H1 (cell line): Measurements from ENCODE around the gene TBC1D10A. TPM values are rescaled to one million over a fixed set of nuclear protein-coding genes. Genes with fewer than 3 reads are reported as not detected.
A peak's percentile ranks its signal among the peaks of the same experiment; 100 is the strongest.

Experiments used
- CTCF ChIA-PET: fragments of 300-600 bp; sonication (Branson Sonifier 250); formaldehyde crosslinking; loops from one replicate; lab custom pipeline; 2021; ENCODE audit not compliant: partially characterized antibody; lab: Charles Lee
- POLR2A ChIA-PET: fragments of 300-600 bp; sonication (Branson Sonifier 250); formaldehyde crosslinking; loops from one replicate; lab custom pipeline; 2021; ENCODE audit warnings: inconsistent platforms; ENCODE audit not compliant: partially characterized antibody; lab: Charles Lee
- DNase-seq, 2 experiments: peaks; one replicate each; pipeline versions ENCODE4 v3.0.0 to v3.0.0-alpha.2; 2010 to 2022; ENCODE audit warnings: low spot score in 2 of 2, low read depth in 1 of 2, mixed read lengths in 1 of 2
- FAIRE-seq: peaks from 2 replicates; lab custom pipeline; 2011; peaks lifted over from hg19 to GRCh38; lab: Jason Lieb, UNC
- H2AFZ ChIP-seq: 2 replicates; pipeline ENCODE4 v1.8.1; 2012; ENCODE audit warnings: low read length, inconsistent platforms
- H2AK5ac ChIP-seq: 2 replicates; pipeline ENCODE4 v1.6.1; 2013; ENCODE audit warnings: low read depth, low read length
- H2BK120ac ChIP-seq: replicated peaks from 2 replicates; pipeline ENCODE3; 2013; ENCODE audit warnings: low read depth, low read length, inconsistent platforms
- H2BK12ac ChIP-seq: 2 replicates; pipeline ENCODE4 v1.6.1; 2013; ENCODE audit warnings: low read depth, low read length
- H2BK15ac ChIP-seq: 2 replicates; pipeline ENCODE4 v1.6.1; 2013; ENCODE audit warnings: low read length
- H2BK20ac ChIP-seq: 2 replicates; pipeline ENCODE4 v1.6.1; 2013; ENCODE audit warnings: low read length
- H2BK5ac ChIP-seq: 2 replicates; pipeline ENCODE4 v1.6.1; 2013; ENCODE audit warnings: low read depth, low read length
- H3K14ac ChIP-seq: 2 replicates; pipeline ENCODE4 v1.6.1; 2013; ENCODE audit warnings: inconsistent platforms; ENCODE audit not compliant: insufficient read length
- H3K18ac ChIP-seq: 2 replicates; pipeline ENCODE4 v1.6.1; 2013; ENCODE audit warnings: low read length; ENCODE audit errors: extremely low read depth
- H3K23ac ChIP-seq: 2 replicates; pipeline ENCODE4 v1.6.1; 2013; ENCODE audit warnings: inconsistent platforms; ENCODE audit not compliant: insufficient read length
- H3K23me2 ChIP-seq: 2 replicates; pipeline ENCODE4 v1.6.1; 2013; ENCODE audit warnings: low read depth, low read length
- H3K27ac ChIP-seq: 2 replicates; pipeline ENCODE4 v1.6.1; 2011; ENCODE audit warnings: low read depth, low read length, inconsistent platforms
- H3K27me3 ChIP-seq, 4 experiments: replicated peaks in 1 of 4; 1 replicate in 1 of 4; 2 replicates in 3 of 4; pipeline versions ENCODE4 v1.6.1 to v1.8.1; 2011 to 2013; ENCODE audit warnings: low read length in 3 of 4, mild to moderate bottlenecking in 3 of 4, inconsistent platforms in 2 of 4, mixed read lengths in 2 of 4, moderate library complexity in 1 of 4; ENCODE audit not compliant: control insufficient read depth in 3 of 4, insufficient read depth in 3 of 4; ENCODE audit errors: extremely low read depth in 1 of 4
- H3K36me3 ChIP-seq, 4 experiments: 2 replicates each; pipeline versions ENCODE4 v1.6.1 to v1.8.1; 2011 to 2013; ENCODE audit warnings: mild to moderate bottlenecking in 4 of 4, low read length in 3 of 4, moderate library complexity in 2 of 4, control low read depth in 1 of 4, inconsistent platforms in 1 of 4; ENCODE audit not compliant: insufficient read depth in 4 of 4, control insufficient read depth in 2 of 4
- H3K4ac ChIP-seq: replicated peaks from 2 replicates; pipeline ENCODE3; 2013; ENCODE audit warnings: low read length, low read depth, mixed read lengths, inconsistent platforms; ENCODE audit not compliant: insufficient read length
- H3K4me1 ChIP-seq, 4 experiments: replicated peaks in 1 of 4; 1 replicate in 1 of 4; 2 replicates in 3 of 4; pipeline versions ENCODE4 v1.6.1 to v1.8.1; 2011 to 2013; ENCODE audit warnings: low read length in 3 of 4, inconsistent platforms in 2 of 4, mixed read lengths in 1 of 4; ENCODE audit not compliant: insufficient read depth in 4 of 4, control insufficient read depth in 3 of 4
- H3K4me2 ChIP-seq, 2 experiments: 2 replicates each; pipeline versions ENCODE4 v1.6.1 to v1.8.1; 2011 to 2013; ENCODE audit warnings: low read depth in 2 of 2, low read length in 2 of 2, control low read depth in 1 of 2, inconsistent platforms in 1 of 2, mild to moderate bottlenecking in 1 of 2; ENCODE audit not compliant: insufficient read depth in 1 of 2
- H3K4me3 ChIP-seq, 4 experiments: fragments of 200-600, 300-600 bp in 1 of 4; sonication (generic), shearing (Covaris generic), sonication (Bioruptor Twin) in 1 of 4; 2 replicates each; pipeline versions ENCODE4 v1.5.1 to v1.8.1; 2011 to 2016; ENCODE audit warnings: low read length in 4 of 4, low read depth in 3 of 4, control low read depth in 2 of 4, inconsistent platforms in 2 of 4, mild to moderate bottlenecking in 2 of 4, mixed read lengths in 1 of 4, moderate library complexity in 1 of 4; ENCODE audit not compliant: insufficient read depth in 2 of 4; ENCODE audit errors: extremely low read depth in 1 of 4
- H3K56ac ChIP-seq: replicated peaks from 2 replicates; pipeline ENCODE3; 2013; ENCODE audit warnings: low read depth, mild to moderate bottlenecking, mixed read lengths, low read length, inconsistent platforms; ENCODE audit not compliant: insufficient read length
- H3K79me1 ChIP-seq: 2 replicates; pipeline ENCODE4 v1.6.1; 2013; ENCODE audit warnings: low read depth, low read length, control low read depth
- H3K79me2 ChIP-seq, 2 experiments: 2 replicates each; pipeline versions ENCODE4 v1.6.1 to v1.8.1; 2012 to 2013; ENCODE audit warnings: low read length in 2 of 2, mild to moderate bottlenecking in 2 of 2, inconsistent platforms in 1 of 2; ENCODE audit not compliant: insufficient read depth in 2 of 2, control insufficient read depth in 1 of 2
- H3K9ac ChIP-seq, 4 experiments: replicated peaks in 1 of 4; 1 replicate in 1 of 4; 2 replicates in 3 of 4; pipeline versions ENCODE4 v1.6.1 to v1.8.1; 2011 to 2013; ENCODE audit warnings: low read depth in 3 of 4, low read length in 3 of 4, control low read depth in 2 of 4, mild to moderate bottlenecking in 2 of 4, moderate library complexity in 2 of 4, inconsistent platforms in 1 of 4; ENCODE audit errors: extremely low read depth in 1 of 4
- H3K9me3 ChIP-seq, 2 experiments: 2 replicates each; pipeline versions ENCODE4 v1.6.1 to v1.8.1; 2012 to 2013; ENCODE audit warnings: mild to moderate bottlenecking in 2 of 2, moderate library complexity in 2 of 2, control low read depth in 1 of 2, inconsistent platforms in 1 of 2, low read depth in 1 of 2, low read length in 1 of 2, mixed read lengths in 1 of 2; ENCODE audit not compliant: insufficient read depth in 2 of 2
- H4K20me1 ChIP-seq, 2 experiments: replicated peaks in 1 of 2; 2 replicates each; pipeline versions ENCODE3 to v1.8.1; 2011 to 2013; ENCODE audit warnings: inconsistent platforms in 2 of 2, low read length in 2 of 2, mild to moderate bottlenecking in 1 of 2; ENCODE audit not compliant: insufficient read depth in 2 of 2, control insufficient read depth in 1 of 2
- H4K5ac ChIP-seq: 2 replicates; pipeline ENCODE4 v1.6.1; 2013; ENCODE audit warnings: low read length, low read depth, mixed read lengths, inconsistent platforms; ENCODE audit not compliant: insufficient read length
- H4K8ac ChIP-seq: 2 replicates; pipeline ENCODE4 v1.8.0; 2013; ENCODE audit warnings: mild to moderate bottlenecking, moderate library complexity, low read length, inconsistent platforms; ENCODE audit not compliant: insufficient read depth; ENCODE audit errors: extremely low read depth
- H4K91ac ChIP-seq: replicated peaks from 2 replicates; pipeline ENCODE3; 2013; ENCODE audit warnings: low read length, mixed read lengths, inconsistent platforms; ENCODE audit not compliant: insufficient read length
- BRCA1 ChIP-seq: IDR thresholded peaks from 2 replicates; pipeline ENCODE4 v1.6.1; 2012; ENCODE audit warnings: low read depth, low read length, improper control_type of control experiment
- CREB1 ChIP-seq: IDR thresholded peaks from 2 replicates; pipeline ENCODE4 v1.6.1; 2012; ENCODE audit warnings: inconsistent platforms
- CTCF ChIP-seq, 3 experiments: IDR thresholded peaks; 1 replicate in 2 of 3; 2 replicates in 1 of 3; pipeline versions ENCODE4 v1.5.1 to v1.6.1; 2011; ENCODE audit warnings: low read length in 3 of 3, mild to moderate bottlenecking in 3 of 3, inconsistent platforms in 2 of 3, low read depth in 1 of 3, moderate library complexity in 1 of 3; ENCODE audit not compliant: insufficient read depth in 1 of 3; ENCODE audit errors: control extremely low read depth in 1 of 3
- EZH2 ChIP-seq: fragments of 200-600 bp; sonication (generic); IDR thresholded peaks from 2 replicates; pipeline ENCODE4 v1.7.1; 2012; ENCODE audit warnings: low read depth, mild to moderate bottlenecking, moderate library complexity, low read length, inconsistent platforms; ENCODE audit not compliant: severe bottlenecking
- HDAC2 ChIP-seq, 2 experiments: fragments of 300-600 bp in 1 of 2; sonication (generic) in 1 of 2; IDR thresholded peaks; 2 replicates each; pipeline ENCODE4 v1.6.1; 2011 to 2012; ENCODE audit warnings: low read depth in 2 of 2, low read length in 2 of 2, mild to moderate bottlenecking in 2 of 2, moderate library complexity in 2 of 2, borderline replicate concordance in 1 of 2, inconsistent platforms in 1 of 2
- KDM5A ChIP-seq: fragments of 200-600 bp; IDR thresholded peaks from 2 replicates; pipeline ENCODE4 v1.7.1; 2012; ENCODE audit warnings: mild to moderate bottlenecking, low read length, inconsistent platforms, mixed read lengths
- POU5F1 ChIP-seq: IDR thresholded peaks from 2 replicates; pipeline ENCODE4 v1.6.1; 2011; ENCODE audit warnings: low read depth, mild to moderate bottlenecking, low read length, moderate library complexity
- SRF ChIP-seq: IDR thresholded peaks from 2 replicates; pipeline ENCODE4 v1.6.1; 2011; ENCODE audit warnings: mild to moderate bottlenecking, low read depth, low read length, moderate library complexity
- TEAD4 ChIP-seq: IDR thresholded peaks from 2 replicates; pipeline ENCODE4 v1.6.1; 2012; ENCODE audit warnings: low read depth, low read length, inconsistent platforms, mixed read lengths
- WGBS, 2 experiments: shearing (Covaris generic) in 1 of 2; methylation state at CpG; one replicate each; pipeline versions ENCODE4 v1.1.6 to v1.1.7; 2013 to 2015; ENCODE audit warnings: low lambda C conversion rate in 2 of 2, mixed read lengths in 2 of 2, inconsistent platforms in 1 of 2, low coverage in 1 of 2, missing lambda C conversion rate in 1 of 2; ENCODE audit not compliant: insufficient replicate concordance in 2 of 2, insufficient coverage in 1 of 2, insufficient read length in 1 of 2; ENCODE audit errors: extremely low coverage in 1 of 2, missing lambda C conversion rate in 1 of 2; 5-methylcytosine and 5-hydroxymethylcytosine counted together
- polyA plus RNA-seq, 7 experiments: library from polyadenylated mRNA; depleted of rRNA in 3 of 7; stranded (reverse) in 5 of 7; unstranded in 2 of 7; fragments of >200 nt in 5 of 7; fragments of 200-250 nt in 2 of 7; gene quantifications; 1 replicate in 5 of 7; 2 replicates in 1 of 7; 4 replicates in 1 of 7; pipeline versions ENCODE4 v1.2.1 to v1.2.3, GENCODE V29; 2011 to 2013; ENCODE audit warnings: missing spikeins in 2 of 7, mixed read lengths in 2 of 7
- total RNA-seq: library from RNA; stranded (reverse); fragmentation: NEBNext Ultra II Directional; extraction: Animal tissue kit (Norgen Biotek cat#: 25700); gene quantifications from 2 replicates; pipeline ENCODE4 v1.2.1, GENCODE V29; 2021

The TBC1D10A gene
- total and polyA plus RNA-seq, 2 of the 8 experiments (the other 6 are each of a cell fraction or from before 2014, with no cell fraction given): 5.4 to 7.0 TPM

- Histone ChIP-seq H2BK12ac (no peak overlapping the region), H2BK15ac (no peak overlapping the region), H3K9ac (peak overlapping the region in 1 of 4 experiments; percentile 44; a peak in 1 of 7 replicates), H3K4ac (no peak overlapping the region), H3K23me2 (no peaks in the 10 kb centered on the region), H2BK5ac (no peak overlapping the region), H3K18ac (no peak overlapping the region), H3K4me1 (peaks cover 0 to 5% (median 1%) of the 10 kb centered on the region in 4 experiments; a peak in 3 of 7 replicates), H4K20me1 (peaks cover 0 to 2% of the 10 kb centered on the region in 2 experiments), H3K27ac (no peak overlapping the region), H3K23ac (no peak overlapping the region), H2AK5ac (no peak overlapping the region), H3K36me3 (no peaks in the 10 kb centered on the region), H3K9me3 (no peaks in the 10 kb centered on the region), H3K27me3 (no peaks in the 10 kb centered on the region), H4K8ac (peak overlapping the region; percentile 59; the same call in 1 of the 2 replicates), H3K79me2 (no peaks in the 10 kb centered on the region), H3K14ac (no peak overlapping the region), H2AFZ (no peak overlapping the region), H3K79me1 (0 out of 2 replicates have a peak, but pooled peaks cover 2% of the 10 kb centered on the region), H2BK120ac (no peak overlapping the region), H3K56ac (no peak overlapping the region), H2BK20ac (no peak overlapping the region), H3K4me3 (no peak overlapping the region), H3K4me2 (no peak overlapping the region), H4K5ac (no peak overlapping the region), H4K91ac (no peak overlapping the region)
- ChIA-PET CTCF (interaction anchor here (0.7 to 1.6 kb wide), 7 partner anchors 8 to 25 kb away, joined by 3 to 10 read pairs (median 6); no protein-coding TSS in a partner anchor), POLR2A (interaction anchor here (1.0 to 1.2 kb wide), 2 partner anchors 19 to 46 kb away, joined by 3 to 4 read pairs; partner anchors contain the start of genes CCDC157 and SF3A1)
- FAIRE-seq: no peak
- no peak for DNase-seq
- 83% methylated on average over 8 of the region's 8 CpGs; no CpG with 5 or more reads in 1 of the 2 experiments for WGBS, 2 experiments
- TF ChIP-seq CTCF (IDR thresholded peaks at IDR 0.05; ENCODE audit: control extremely low read depth in 1 of 3, insufficient read depth in 1 of 3, low read depth in 1 of 3, low read length in 3 of 3) (no peak), KDM5A (no peak), SRF (no peak), POU5F1 (no peak), HDAC2 (IDR thresholded peaks at IDR 0.05; ENCODE audit: borderline replicate concordance in 1 of 2, low read depth in 2 of 2, low read length in 2 of 2) (no peak), BRCA1 (no peak), TEAD4 (no peak), EZH2 (no peak), CREB1 (no peak)
Measured at GRCh38 chr22:30310881-30311771, 15.6 kb downstream of the TBC1D10A start.
